HG02642 (cell line): ENCODE data around the gene ADPRHL1.
"Not testable (repeated sequence)": the region's sequence is repeated elsewhere in the genome, so short reads cannot be mapped to it uniquely, and the experiment has no call there.

ENCODE experiments used
- ATAC-seq: cut with Tn5 transposase; IDR thresholded peaks from one replicate; pipeline ENCODE4 v1.9.1; 2021; ENCODE audit warnings: mild to moderate bottlenecking; ENCODE audit not compliant: unreplicated experiment, poor library complexity

The ADPRHL1 gene

DNA sequence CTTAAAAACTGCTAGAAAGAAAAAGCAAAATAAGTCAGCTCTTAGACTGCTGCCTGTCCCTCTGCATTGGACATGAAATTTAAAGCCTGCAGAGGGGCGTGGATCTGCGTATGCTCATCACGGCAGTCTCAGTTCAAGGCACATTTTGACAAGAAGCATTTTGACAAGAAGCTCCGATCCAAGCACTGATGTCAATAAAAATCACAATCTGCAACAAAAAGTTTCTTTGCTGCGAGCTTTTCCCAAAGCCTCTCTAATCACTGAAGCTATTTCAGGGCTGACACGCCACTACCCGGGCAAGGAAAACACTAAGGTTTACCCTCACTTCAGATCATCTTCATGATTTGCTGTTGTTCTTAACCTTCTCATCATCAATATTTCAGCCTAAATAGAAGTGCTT is 29.8 kb upstream of the ADPRHL1 start:
- no peak for ATAC-seq

DNA sequence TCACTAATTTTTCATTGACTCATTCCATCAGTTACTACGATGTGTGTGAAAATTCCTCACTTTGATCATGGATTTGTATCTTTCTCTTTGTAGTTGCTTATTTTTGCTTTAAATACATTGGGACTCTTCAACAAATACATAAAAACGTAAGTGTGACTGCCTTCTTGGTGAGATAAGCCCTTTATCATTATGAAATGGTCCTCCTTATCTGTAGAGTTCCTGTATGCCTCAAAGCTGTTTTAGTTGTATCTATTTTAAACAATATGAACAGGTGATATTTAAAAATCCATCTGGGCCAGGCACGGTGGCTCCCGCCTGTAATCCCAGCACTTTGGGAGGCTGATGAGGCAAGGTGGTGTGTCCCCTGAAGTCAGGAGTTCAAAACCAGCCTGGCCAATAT is 25.9 kb upstream of the ADPRHL1 start:
- no peak for ATAC-seq

- no peak for ATAC-seq
These were observed 24.4 kb upstream of the ADPRHL1 start for GRCh38 chr13:113477724-113478123.

GRCh38 chr13:113476811-113477210 is 23.5 kb upstream of the ADPRHL1 start:
- ATAC-seq, result no peak

GRCh38 chr13:113475911-113476310 is 22.6 kb upstream of the ADPRHL1 start:
- ATAC-seq, result no peak

- ATAC-seq, result no peak
These were observed 22.0 kb upstream of the ADPRHL1 start for GRCh38 chr13:113475280-113475679.

GRCh38 chr13:113474179-113474578 is 20.9 kb upstream of the ADPRHL1 start:
- no peak for ATAC-seq

DNA sequence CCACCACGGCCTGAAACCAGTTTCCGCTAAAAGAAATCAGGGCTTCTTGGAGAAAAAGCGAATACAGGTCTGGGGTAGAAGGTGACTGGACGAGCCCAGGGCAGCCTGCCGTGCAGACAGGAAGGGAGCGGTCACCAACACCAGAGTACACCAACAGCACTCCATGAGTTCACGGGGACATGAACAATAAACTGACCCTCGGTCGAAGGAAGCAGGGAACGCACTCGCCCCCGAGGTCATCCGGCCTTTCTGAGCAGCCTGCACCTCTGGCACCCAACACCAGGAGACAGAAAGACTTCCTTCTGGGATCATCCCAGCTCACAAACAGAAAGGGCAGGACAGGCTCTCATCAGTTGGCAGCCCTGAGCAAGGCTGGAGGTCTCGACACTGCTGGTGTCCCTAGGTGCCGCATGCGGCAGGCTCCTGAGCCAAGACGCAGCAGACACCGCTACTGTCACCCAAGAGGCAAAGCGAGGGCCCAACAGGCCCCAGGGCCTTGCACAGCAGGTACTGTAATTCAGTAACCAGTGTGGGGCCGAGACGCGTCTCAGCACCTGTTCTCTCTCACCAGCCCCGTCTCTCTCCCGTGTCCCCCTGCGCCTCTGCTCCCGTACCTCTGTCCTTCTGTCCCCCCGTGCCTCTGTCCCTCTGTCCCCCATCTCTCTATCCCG is 19.2 kb upstream of the ADPRHL1 start:
- ATAC-seq, result no peak

- ATAC-seq, result no peak
These were observed 18.6 kb upstream of the ADPRHL1 start for GRCh38 chr13:113471844-113472243.

DNA sequence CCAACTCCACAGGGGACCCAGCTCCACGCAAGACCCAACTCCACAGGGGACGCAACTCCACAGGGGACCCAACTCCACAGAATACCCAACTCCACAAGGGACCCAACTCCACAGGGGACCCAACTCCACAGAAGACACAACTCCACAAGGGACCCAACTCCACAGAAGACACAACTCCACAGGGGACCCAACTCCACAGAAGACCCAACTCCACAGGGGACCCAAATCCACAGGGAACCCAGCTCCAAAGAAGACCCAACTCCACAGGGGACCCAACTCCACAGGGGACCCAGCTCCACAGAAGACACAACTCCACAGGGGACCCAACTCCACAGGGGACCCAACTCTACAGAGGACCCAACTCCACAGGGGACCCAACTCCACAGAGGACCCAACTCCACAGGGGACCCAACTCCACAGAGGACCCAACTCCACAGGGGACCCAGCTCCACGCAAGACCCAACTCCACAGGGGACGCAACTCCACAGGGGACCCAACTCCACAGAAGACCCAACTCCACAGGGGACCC is 17.4 kb upstream of the ADPRHL1 start:
- not testable (repeated sequence) for ATAC-seq

DNA sequence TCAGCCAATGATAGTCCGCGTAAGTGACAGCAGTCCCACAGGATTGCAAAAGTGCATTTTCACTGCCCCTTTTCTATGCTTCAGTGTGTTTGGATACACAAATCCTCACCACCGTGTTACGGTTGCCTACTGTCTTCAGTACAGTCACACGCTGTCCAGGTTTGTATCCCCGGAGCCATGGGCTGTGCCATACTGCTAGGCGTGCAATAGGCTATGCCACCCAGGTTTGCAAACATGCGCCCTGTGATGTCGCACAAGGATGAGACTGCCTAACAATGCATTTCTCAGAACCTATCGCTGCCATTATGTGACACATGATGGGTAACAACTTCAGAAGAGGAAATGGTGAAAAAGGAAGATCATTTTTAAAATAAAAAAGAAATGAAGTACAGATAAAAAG is 16.8 kb upstream of the ADPRHL1 start:
- ATAC-seq, result no peak

DNA sequence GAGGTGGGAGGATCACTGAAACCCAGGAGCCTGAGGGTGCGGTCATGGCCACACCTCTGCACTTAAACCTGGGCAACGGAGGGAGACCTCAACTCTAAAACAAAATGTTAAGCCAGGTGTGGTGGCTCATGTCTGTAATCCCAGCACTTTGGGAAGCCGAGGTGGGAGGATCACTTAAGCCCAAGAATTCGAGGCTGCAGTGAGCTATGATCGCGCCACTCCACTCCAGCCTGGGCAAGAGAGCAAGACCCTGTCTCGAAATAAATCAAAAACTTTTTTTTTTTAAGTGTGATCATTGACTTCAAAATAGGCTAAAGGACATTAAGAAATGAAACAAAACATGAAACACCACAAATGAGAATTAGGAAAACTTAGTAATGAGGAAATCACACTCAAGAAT is 16.3 kb upstream of the ADPRHL1 start:
- ATAC-seq, result no peak

DNA sequence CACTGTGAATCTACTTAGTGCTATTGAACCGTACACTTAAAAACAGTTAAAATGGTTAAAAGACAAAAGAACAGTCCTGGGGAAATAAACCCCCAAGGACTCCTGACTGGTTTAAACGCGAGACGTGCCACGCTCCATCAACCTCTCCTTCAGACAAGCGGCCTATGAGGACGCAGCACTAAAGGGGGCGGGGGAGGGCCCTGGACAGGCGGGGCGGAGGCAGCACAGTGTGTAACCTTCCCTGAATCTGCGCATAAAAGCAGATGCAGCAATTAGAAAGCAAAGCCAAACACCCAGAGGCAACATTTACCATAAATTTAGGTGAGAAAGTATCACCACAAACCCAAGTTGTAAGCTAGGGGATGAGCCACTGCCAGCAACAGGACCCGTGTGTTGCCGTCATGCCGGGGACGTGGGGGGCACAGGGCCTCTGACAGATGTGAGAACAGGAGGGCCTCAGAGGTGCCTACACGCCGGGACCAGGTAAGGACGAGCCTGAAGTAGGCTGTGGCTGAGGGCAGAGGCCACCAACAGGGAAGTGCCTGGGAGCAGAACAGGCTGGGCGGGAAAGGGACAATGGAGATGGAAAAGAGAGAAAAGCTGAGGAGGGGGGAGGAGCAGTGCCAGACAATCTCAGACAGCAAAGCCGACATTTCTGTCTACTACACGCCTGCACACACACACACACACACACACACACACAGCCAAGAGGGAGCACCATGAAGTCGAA is 15.3 kb upstream of the ADPRHL1 start:
- no peak for ATAC-seq

- no peak for ATAC-seq
These were observed 14.7 kb upstream of the ADPRHL1 start for GRCh38 chr13:113468029-113468428.

GRCh38 chr13:113466383-113466782 is 13.1 kb upstream of the ADPRHL1 start:
- ATAC-seq, result no peak

DNA sequence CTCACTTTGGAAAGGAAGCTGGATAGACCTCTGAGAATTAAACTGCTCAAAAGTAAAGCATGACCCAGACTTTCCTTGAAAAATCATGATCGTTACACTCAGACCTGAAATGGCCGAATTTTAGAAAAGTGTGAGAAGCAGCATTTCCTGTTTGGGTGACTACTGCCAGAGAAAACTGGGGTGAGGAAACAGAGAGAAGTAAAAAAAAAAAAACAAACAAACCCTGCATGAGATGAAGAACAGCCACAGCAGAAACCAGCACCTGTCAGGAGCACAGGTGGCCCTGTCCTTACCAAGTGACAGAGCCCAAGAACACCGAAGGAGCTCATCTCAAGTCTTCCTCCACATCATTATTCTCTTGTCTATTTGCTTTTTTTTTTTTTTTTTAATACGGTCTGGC is 12.0 kb upstream of the ADPRHL1 start:
- ATAC-seq, result no peak

DNA sequence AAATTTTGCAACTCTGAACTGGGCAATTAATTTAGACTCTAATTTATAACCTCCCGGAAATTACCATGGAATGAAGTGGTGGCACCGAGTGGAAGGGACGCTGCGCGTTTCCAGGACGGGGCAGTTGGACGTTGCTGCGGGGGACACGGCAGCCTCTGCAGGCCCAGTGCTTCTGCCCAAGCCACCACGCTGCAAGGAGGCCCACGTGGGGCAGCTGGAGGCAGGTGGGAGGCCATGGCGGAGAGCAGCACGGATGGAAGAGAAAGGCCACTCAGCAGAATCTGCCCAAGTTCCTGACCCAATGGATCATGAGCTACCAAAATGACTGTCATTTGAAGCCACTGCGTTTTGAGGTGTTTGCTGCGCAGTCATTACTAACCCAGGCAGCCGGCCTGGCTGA is 11.2 kb upstream of the ADPRHL1 start:
- ATAC-seq, result no peak

GRCh38 chr13:113461022-113461751 is 7.9 kb upstream of the ADPRHL1 start:
- no peak for ATAC-seq

GRCh38 chr13:113460599-113460998 is 7.3 kb upstream of the ADPRHL1 start:
- ATAC-seq, result no peak

DNA sequence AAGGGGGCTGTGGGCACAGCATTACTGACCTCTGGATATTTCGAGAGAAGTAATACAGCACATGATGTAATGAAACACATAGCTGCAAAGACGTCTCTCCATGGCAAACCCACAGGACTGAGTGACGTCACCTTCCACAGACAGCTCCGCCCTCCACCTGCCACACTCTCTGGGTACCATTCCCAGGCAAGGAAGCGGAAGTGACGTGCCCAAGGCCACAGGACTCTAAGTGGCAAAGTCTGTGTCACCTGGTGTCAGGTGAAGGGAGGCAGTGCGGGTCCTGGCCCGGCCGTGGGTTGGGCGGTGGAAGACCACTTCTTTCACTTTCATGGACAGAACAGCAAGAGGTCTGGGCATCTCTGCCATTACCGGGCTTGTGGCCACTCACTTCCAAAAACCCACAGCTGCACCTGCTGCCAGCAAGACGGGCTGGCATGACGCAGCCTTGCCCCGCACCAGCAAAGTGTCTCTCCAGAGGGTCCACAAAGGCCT is 6.8 kb upstream of the ADPRHL1 start:
- ATAC-seq, result no peak
